Upper lobe of left lung (tissue), 4 donors: ENCODE data around the gene CHKA.

ENCODE experiments used
- POLR2AphosphoS5 ChIP-seq, 2 donors: sonication (generic); formaldehyde crosslinking; IDR thresholded peaks; one replicate each; pipeline ENCODE4 v1.5.1; 2017; ENCODE audit warnings: antibody characterized with exemption in 2 of 2
- TF ChIP-seq, protein P1 (sequence below), 6 experiments: fragments of 450-650 bp in 4 of 6; fragments of 200-600 bp in 2 of 6; sonication (generic) in 2 of 6; IDR thresholded peaks; one replicate each; pipeline ENCODE4 v1.5.1; 2016 to 2019; ENCODE audit warnings: antibody characterized with exemption in 6 of 6

DNA sequence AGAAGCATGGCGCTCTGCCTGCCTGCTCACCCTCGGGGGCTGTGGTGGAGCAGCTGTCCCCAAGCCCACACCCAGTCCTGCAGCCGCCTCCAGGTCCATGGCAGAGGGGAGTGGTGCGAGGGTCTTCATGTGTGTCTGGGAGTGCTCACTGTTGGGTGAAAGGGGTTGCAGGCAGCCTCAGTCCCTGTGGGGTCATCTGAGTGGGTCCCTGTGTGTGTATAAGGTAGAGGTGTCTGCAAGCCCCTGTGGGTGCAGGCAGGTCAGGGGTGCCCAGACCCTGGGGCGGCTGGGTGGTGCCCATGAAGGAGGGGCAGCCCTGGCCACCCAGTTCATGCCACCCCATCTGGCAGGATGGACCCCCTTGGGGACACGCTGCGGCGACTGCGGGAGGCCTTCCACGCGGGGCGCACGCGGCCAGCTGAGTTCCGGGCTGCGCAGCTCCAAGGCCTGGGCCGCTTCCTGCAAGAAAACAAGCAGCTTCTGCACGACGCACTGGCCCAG is 106.2 kb downstream of the CHKA start:
- TF ChIP-seq, protein P1, sequence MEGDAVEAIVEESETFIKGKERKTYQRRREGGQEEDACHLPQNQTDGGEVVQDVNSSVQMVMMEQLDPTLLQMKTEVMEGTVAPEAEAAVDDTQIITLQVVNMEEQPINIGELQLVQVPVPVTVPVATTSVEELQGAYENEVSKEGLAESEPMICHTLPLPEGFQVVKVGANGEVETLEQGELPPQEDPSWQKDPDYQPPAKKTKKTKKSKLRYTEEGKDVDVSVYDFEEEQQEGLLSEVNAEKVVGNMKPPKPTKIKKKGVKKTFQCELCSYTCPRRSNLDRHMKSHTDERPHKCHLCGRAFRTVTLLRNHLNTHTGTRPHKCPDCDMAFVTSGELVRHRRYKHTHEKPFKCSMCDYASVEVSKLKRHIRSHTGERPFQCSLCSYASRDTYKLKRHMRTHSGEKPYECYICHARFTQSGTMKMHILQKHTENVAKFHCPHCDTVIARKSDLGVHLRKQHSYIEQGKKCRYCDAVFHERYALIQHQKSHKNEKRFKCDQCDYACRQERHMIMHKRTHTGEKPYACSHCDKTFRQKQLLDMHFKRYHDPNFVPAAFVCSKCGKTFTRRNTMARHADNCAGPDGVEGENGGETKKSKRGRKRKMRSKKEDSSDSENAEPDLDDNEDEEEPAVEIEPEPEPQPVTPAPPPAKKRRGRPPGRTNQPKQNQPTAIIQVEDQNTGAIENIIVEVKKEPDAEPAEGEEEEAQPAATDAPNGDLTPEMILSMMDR (IDR thresholded peaks at IDR 0.05) = no peak
- TF ChIP-seq POLR2AphosphoS5 (IDR thresholded peaks at IDR 0.05) = no peak
